ENCODE data around the gene CLCN7. TPM values are rescaled to one million over a fixed set of nuclear protein-coding genes. Genes with fewer than 3 reads are reported as not detected.

The CLCN7 gene
- total RNA-seq, 1 donor from 2014 or later, result 36.6 TPM

GRCh38 chr16:1450841-1451240 lies 24.0 kb downstream of the CLCN7 start:
- Histone ChIP-seq H3K27me3 (ENCODE audit: control insufficient read depth, insufficient read depth, low read length) (no peaks in the 10 kb centered on the region), H3K4me3 (ENCODE audit: low read depth, low read length) (no peak overlapping the region), H3K36me3 (ENCODE audit: control insufficient read depth, insufficient read depth, low read length) (peaks cover 10% of the 10 kb centered on the region)
- DNase-seq (ENCODE audit: low read depth) (no peak), FAIRE-seq (no peak)
- TF ChIP-seq CTCF (IDR thresholded peaks at IDR 0.05; ENCODE audit: insufficient read depth, low read length, severe bottlenecking), result no peak

GRCh38 chr16:1450218-1450617 lies 24.6 kb downstream of the CLCN7 start:
- no peak for TF ChIP-seq CTCF (IDR thresholded peaks at IDR 0.05; ENCODE audit: insufficient read depth, low read length, severe bottlenecking)
- no peaks in the 10 kb centered on the region for H3K27me3 ChIP-seq (ENCODE audit: control insufficient read depth, insufficient read depth, low read length)
- no peak overlapping the region for H3K4me3 ChIP-seq (ENCODE audit: low read depth, low read length)
- no peak for DNase-seq (ENCODE audit: low read depth)
- no peak for FAIRE-seq
- peaks cover 10% of the 10 kb centered on the region for H3K36me3 ChIP-seq (ENCODE audit: control insufficient read depth, insufficient read depth, low read length)

- Histone ChIP-seq H3K27me3 (ENCODE audit: control insufficient read depth, insufficient read depth, low read length) (no peaks in the 10 kb centered on the region), H3K4me3 (ENCODE audit: low read depth, low read length) (no peak overlapping the region), H3K36me3 (ENCODE audit: control insufficient read depth, insufficient read depth, low read length) (peaks cover 10% of the 10 kb centered on the region)
- FAIRE-seq, result no peak
- TF ChIP-seq CTCF (IDR thresholded peaks at IDR 0.05; ENCODE audit: insufficient read depth, low read length, severe bottlenecking), result no peak
- no peak for DNase-seq (ENCODE audit: low read depth)
Measured at GRCh38 chr16:1449201-1449788, 25.5 kb downstream of the CLCN7 start.

- H3K27me3 ChIP-seq (ENCODE audit: control insufficient read depth, insufficient read depth, low read length), result no peaks in the 10 kb centered on the region
- FAIRE-seq, result no peak
- no peak for TF ChIP-seq CTCF (IDR thresholded peaks at IDR 0.05; ENCODE audit: insufficient read depth, low read length, severe bottlenecking)
- no peak overlapping the region for H3K4me3 ChIP-seq (ENCODE audit: low read depth, low read length)
- no peak for DNase-seq (ENCODE audit: low read depth)
- H3K36me3 ChIP-seq (ENCODE audit: control insufficient read depth, insufficient read depth, low read length), result peaks cover 10% of the 10 kb centered on the region
Measured at GRCh38 chr16:1448536-1449116, 26.2 kb downstream of the CLCN7 start.

- DNase-seq (ENCODE audit: low read depth) (no peak), FAIRE-seq (no peak)
- H3K27me3 ChIP-seq (ENCODE audit: control insufficient read depth, insufficient read depth, low read length), result no peaks in the 10 kb centered on the region
- no peak overlapping the region for H3K4me3 ChIP-seq (ENCODE audit: low read depth, low read length)
- no peak for TF ChIP-seq CTCF (IDR thresholded peaks at IDR 0.05; ENCODE audit: insufficient read depth, low read length, severe bottlenecking)
- peaks cover 10% of the 10 kb centered on the region for H3K36me3 ChIP-seq (ENCODE audit: control insufficient read depth, insufficient read depth, low read length)
Measured at GRCh38 chr16:1447965-1448364, 26.9 kb downstream of the CLCN7 start.
